ENCODE data around the gene GABRG3. TPM values are rescaled to one million over a fixed set of nuclear protein-coding genes. Genes with fewer than 3 reads are reported as not detected.

Gene GABRG3
- total RNA-seq, 1 donor from 2014 or later, result 0.54 TPM

DNA sequence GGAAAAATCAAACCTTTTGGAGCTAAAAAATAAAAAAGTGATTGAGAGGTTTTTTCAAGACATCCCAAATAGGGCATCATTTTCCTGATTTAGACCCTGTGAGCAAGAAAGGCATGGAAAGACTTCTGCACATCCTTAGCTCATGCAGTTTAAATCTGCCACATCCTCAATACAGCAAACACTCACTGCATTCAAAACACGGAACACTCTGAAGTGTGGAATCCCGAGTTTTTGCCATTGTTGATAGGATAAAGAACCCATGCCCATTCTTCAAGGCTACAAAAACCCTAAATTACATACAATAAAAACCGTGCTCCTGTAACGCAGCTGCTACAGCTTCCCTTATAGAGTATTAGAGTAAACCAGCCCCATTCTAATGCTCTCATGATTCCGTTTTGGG lies 346.8 kb downstream of the GABRG3 start:
- Histone ChIP-seq H3K9me3 (ENCODE audit: insufficient read depth, low read depth, low read length) (no peaks in the 10 kb centered on the region), H3K27ac (ENCODE audit: low read depth, low read length) (no peak overlapping the region), H3K79me2 (ENCODE audit: insufficient read depth, low read length) (no peaks in the 10 kb centered on the region), H3K4me1 (ENCODE audit: insufficient read depth, low read length) (no peaks in the 10 kb centered on the region), H3K4me2 (ENCODE audit: low read length) (no peak overlapping the region), H2AFZ (ENCODE audit: low read depth, low read length) (no peak overlapping the region), H3K27me3 (ENCODE audit: insufficient read depth, low read length) (no peaks in the 10 kb centered on the region), H4K20me1 (ENCODE audit: insufficient read depth, low read length) (no peaks in the 10 kb centered on the region), H3K9ac (ENCODE audit: low read length) (no peak overlapping the region), H3K36me3 (ENCODE audit: insufficient read depth, low read length) (no peaks in the 10 kb centered on the region), H3K4me3 (ENCODE audit: insufficient read depth, low read depth, low read length) (no peak overlapping the region)
- DNase-seq (ENCODE audit: low read depth), result no peak
- H3K27ac Mint-ChIP-seq (ENCODE audit: unreplicated experiment), result no peak overlapping the region
- H3K36me3 Mint-ChIP-seq (ENCODE audit: low read depth, unreplicated experiment), result no peaks in the 10 kb centered on the region
- FAIRE-seq, result no peak
- H3K9me3 Mint-ChIP-seq (ENCODE audit: unreplicated experiment), result peaks cover 5% of the 10 kb centered on the region
- H3K4me3 Mint-ChIP-seq (ENCODE audit: unreplicated experiment), result no peak overlapping the region
- H3K4me1 Mint-ChIP-seq (ENCODE audit: low read depth, unreplicated experiment), result no peaks in the 10 kb centered on the region
- no peaks in the 10 kb centered on the region for H3K27me3 Mint-ChIP-seq (ENCODE audit: low read depth, unreplicated experiment)
- TF ChIP-seq, protein P1, sequence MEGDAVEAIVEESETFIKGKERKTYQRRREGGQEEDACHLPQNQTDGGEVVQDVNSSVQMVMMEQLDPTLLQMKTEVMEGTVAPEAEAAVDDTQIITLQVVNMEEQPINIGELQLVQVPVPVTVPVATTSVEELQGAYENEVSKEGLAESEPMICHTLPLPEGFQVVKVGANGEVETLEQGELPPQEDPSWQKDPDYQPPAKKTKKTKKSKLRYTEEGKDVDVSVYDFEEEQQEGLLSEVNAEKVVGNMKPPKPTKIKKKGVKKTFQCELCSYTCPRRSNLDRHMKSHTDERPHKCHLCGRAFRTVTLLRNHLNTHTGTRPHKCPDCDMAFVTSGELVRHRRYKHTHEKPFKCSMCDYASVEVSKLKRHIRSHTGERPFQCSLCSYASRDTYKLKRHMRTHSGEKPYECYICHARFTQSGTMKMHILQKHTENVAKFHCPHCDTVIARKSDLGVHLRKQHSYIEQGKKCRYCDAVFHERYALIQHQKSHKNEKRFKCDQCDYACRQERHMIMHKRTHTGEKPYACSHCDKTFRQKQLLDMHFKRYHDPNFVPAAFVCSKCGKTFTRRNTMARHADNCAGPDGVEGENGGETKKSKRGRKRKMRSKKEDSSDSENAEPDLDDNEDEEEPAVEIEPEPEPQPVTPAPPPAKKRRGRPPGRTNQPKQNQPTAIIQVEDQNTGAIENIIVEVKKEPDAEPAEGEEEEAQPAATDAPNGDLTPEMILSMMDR (IDR thresholded peaks at IDR 0.05; ENCODE audit: insufficient read depth, low read depth, low read length), result no peak
- no peak for TF ChIP-seq EZH2 (IDR thresholded peaks at IDR 0.05; ENCODE audit: insufficient read depth, low read length)

DNA sequence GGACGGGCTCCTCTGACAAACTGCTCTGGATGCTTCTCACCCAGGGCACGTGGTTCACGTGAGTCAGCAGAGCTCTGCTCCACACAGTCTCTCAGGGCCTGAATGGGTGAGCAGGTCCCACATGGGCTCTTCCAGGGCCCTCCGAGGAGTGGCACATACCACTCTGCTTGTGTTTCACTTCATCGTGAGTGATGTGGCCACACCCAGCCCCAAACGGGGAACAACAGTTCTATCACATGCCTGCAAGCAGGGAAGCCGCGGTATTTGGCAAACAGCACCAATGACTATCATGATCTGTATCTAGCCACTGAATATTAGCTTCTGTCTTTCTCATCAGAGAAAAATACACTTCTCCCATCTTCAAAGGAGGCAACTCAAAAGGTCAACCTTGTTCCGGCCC lies 352.8 kb downstream of the GABRG3 start:
- no peak overlapping the region for H3K27ac Mint-ChIP-seq (ENCODE audit: unreplicated experiment)
- Histone ChIP-seq H3K27ac (ENCODE audit: low read depth, low read length) (no peak overlapping the region), H3K9ac (ENCODE audit: low read length) (no peak overlapping the region), H3K4me1 (ENCODE audit: insufficient read depth, low read length) (peaks cover 3% of the 10 kb centered on the region), H2AFZ (ENCODE audit: low read depth, low read length) (no peak overlapping the region), H3K79me2 (ENCODE audit: insufficient read depth, low read length) (no peaks in the 10 kb centered on the region), H3K4me3 (ENCODE audit: insufficient read depth, low read depth, low read length) (no peak overlapping the region), H3K36me3 (ENCODE audit: insufficient read depth, low read length) (no peaks in the 10 kb centered on the region), H3K9me3 (ENCODE audit: insufficient read depth, low read depth, low read length) (peaks cover 4% of the 10 kb centered on the region), H3K4me2 (ENCODE audit: low read length) (no peak overlapping the region), H4K20me1 (ENCODE audit: insufficient read depth, low read length) (no peaks in the 10 kb centered on the region), H3K27me3 (ENCODE audit: insufficient read depth, low read length) (no peaks in the 10 kb centered on the region)
- FAIRE-seq, result no peak
- H3K36me3 Mint-ChIP-seq (ENCODE audit: low read depth, unreplicated experiment), result no peaks in the 10 kb centered on the region
- H3K4me3 Mint-ChIP-seq (ENCODE audit: unreplicated experiment), result no peak overlapping the region
- TF ChIP-seq, protein P1 (IDR thresholded peaks at IDR 0.05; ENCODE audit: insufficient read depth, low read depth, low read length), result no peak
- no peak for TF ChIP-seq EZH2 (IDR thresholded peaks at IDR 0.05; ENCODE audit: insufficient read depth, low read length)
- DNase-seq (ENCODE audit: low read depth), result no peak
- peaks cover 7% of the 10 kb centered on the region for H3K9me3 Mint-ChIP-seq (ENCODE audit: unreplicated experiment)
- peaks cover 4% of the 10 kb centered on the region for H3K27me3 Mint-ChIP-seq (ENCODE audit: low read depth, unreplicated experiment)
- H3K4me1 Mint-ChIP-seq (ENCODE audit: low read depth, unreplicated experiment), result no peaks in the 10 kb centered on the region

- Histone ChIP-seq H3K4me3 (ENCODE audit: insufficient read depth, low read depth, low read length) (no peak overlapping the region), H3K9me3 (ENCODE audit: insufficient read depth, low read depth, low read length) (peaks cover 4% of the 10 kb centered on the region), H3K9ac (ENCODE audit: low read length) (no peak overlapping the region), H4K20me1 (ENCODE audit: insufficient read depth, low read length) (no peaks in the 10 kb centered on the region), H3K36me3 (ENCODE audit: insufficient read depth, low read length) (no peaks in the 10 kb centered on the region), H3K27me3 (ENCODE audit: insufficient read depth, low read length) (no peaks in the 10 kb centered on the region), H3K79me2 (ENCODE audit: insufficient read depth, low read length) (no peaks in the 10 kb centered on the region), H3K4me1 (ENCODE audit: insufficient read depth, low read length) (peaks cover 3% of the 10 kb centered on the region), H3K27ac (ENCODE audit: low read depth, low read length) (no peak overlapping the region), H3K4me2 (ENCODE audit: low read length) (no peak overlapping the region), H2AFZ (ENCODE audit: low read depth, low read length) (no peak overlapping the region)
- TF ChIP-seq EZH2 (IDR thresholded peaks at IDR 0.05; ENCODE audit: insufficient read depth, low read length), result no peak
- TF ChIP-seq, protein P1 (IDR thresholded peaks at IDR 0.05; ENCODE audit: insufficient read depth, low read depth, low read length), result no peak
- Mint-ChIP-seq H3K27ac (ENCODE audit: unreplicated experiment) (no peak overlapping the region), H3K27me3 (ENCODE audit: low read depth, unreplicated experiment) (peaks cover 4% of the 10 kb centered on the region), H3K4me3 (ENCODE audit: unreplicated experiment) (no peak overlapping the region), H3K4me1 (ENCODE audit: low read depth, unreplicated experiment) (no peaks in the 10 kb centered on the region), H3K9me3 (ENCODE audit: unreplicated experiment) (peaks cover 2% of the 10 kb centered on the region), H3K36me3 (ENCODE audit: low read depth, unreplicated experiment) (no peaks in the 10 kb centered on the region)
- FAIRE-seq (no peak), DNase-seq (ENCODE audit: low read depth) (no peak)
Observed at GRCh38 chr15:27324886-27325615, 354.1 kb downstream of the GABRG3 start.

All from astrocyte (in vitro differentiated cells and primary cell).